OCI-LY3 (cell line): ENCODE results near the gene SMIM43.

ENCODE experiments used
- H2AFZ ChIP-seq: fragments of 200-600, 300-600 bp; shearing (Covaris generic); 2 replicates; pipeline ENCODE4 v1.6.0; 2014; ENCODE audit warnings: antibody characterized with exemption, low read depth, low read length
- H3K27ac ChIP-seq: fragments of 200-600, 300-600 bp; sonication (generic); 2 replicates; pipeline ENCODE4 v1.5.1; 2014; ENCODE audit warnings: mild to moderate bottlenecking, low read length, moderate library complexity, mixed read lengths
- H3K27me3 ChIP-seq: fragments of 200-600, 300-600 bp; sonication (generic); 2 replicates; pipeline ENCODE4 v1.6.1; 2014; ENCODE audit warnings: low read depth, low read length, mixed read lengths
- H3K36me3 ChIP-seq: fragments of 200-600, 300-600 bp; sonication (generic); replicated peaks from 2 replicates; pipeline ENCODE3; 2014; ENCODE audit warnings: low read depth, low read length, mixed read lengths
- H3K4me1 ChIP-seq: fragments of 300-600, 200-600 bp; sonication (generic); 2 replicates; pipeline ENCODE4 v1.6.1; 2014; ENCODE audit warnings: low read length, mixed read lengths
- H3K4me2 ChIP-seq: fragments of 200-600, 300-600 bp; sonication (generic); 2 replicates; pipeline ENCODE4 v1.6.1; 2014; ENCODE audit warnings: low read length, mixed read lengths
- H3K4me3 ChIP-seq: fragments of 300-600, 200-600 bp; sonication (generic); 2 replicates; pipeline ENCODE4 v1.5.1; 2014; ENCODE audit warnings: antibody characterized with exemption, mild to moderate bottlenecking, low read length, moderate library complexity
- H3K79me2 ChIP-seq: fragments of 300-600, 200-600 bp; shearing (Covaris generic); 2 replicates; pipeline ENCODE4 v1.6.1; 2014; ENCODE audit warnings: mild to moderate bottlenecking, low read length, mixed read lengths
- H3K9ac ChIP-seq: fragments of 300-600, 200-600 bp; shearing (Covaris generic); 2 replicates; pipeline ENCODE4 v1.6.0; 2014; ENCODE audit warnings: mild to moderate bottlenecking, low read length, moderate library complexity
- H3K9me3 ChIP-seq: fragments of 200-600, 300-600 bp; shearing (Covaris generic); 2 replicates; pipeline ENCODE4 v1.6.1; 2014; ENCODE audit warnings: low read length, mixed read lengths; ENCODE audit not compliant: insufficient read depth
- H4K20me1 ChIP-seq: fragments of 200-600, 300-600 bp; sonication (generic); 2 replicates; pipeline ENCODE4 v1.6.1; 2016; ENCODE audit warnings: low read length, mixed read lengths; ENCODE audit not compliant: insufficient read depth
- CTCF ChIP-seq: fragments of 200-600, 300-600 bp; sonication (generic); IDR thresholded peaks from 2 replicates; pipeline ENCODE4 v1.5.1; 2014; ENCODE audit warnings: antibody characterized with exemption, low read length, low read depth
- EZH2phosphoT487 ChIP-seq: fragments of 200-600 bp; shearing (Covaris generic); IDR thresholded peaks from 2 replicates; pipeline ENCODE4 v1.6.1; 2018; ENCODE audit warnings: antibody characterized with exemption, mixed run types, low read depth

SMIM43 gene

GRCh38 chr4:121801715-121802075, 36.7 kb upstream of the SMIM43 start:
- Histone ChIP-seq H3K79me2 (peaks cover 30% of the 10 kb centered on the region), H3K9ac (peak overlapping the region; percentile 97), H2AFZ (peak overlapping the region; percentile 75), H3K4me2 (peak overlapping the region; percentile 73), H3K27me3 (no peaks in the 10 kb centered on the region), H3K9me3 (no peaks in the 10 kb centered on the region), H3K4me3 (peak overlapping the region; percentile 81), H3K36me3 (peaks cover 31% of the 10 kb centered on the region), H3K27ac (peak overlapping the region; percentile 94), H3K4me1 (peaks cover 15% of the 10 kb centered on the region), H4K20me1 (no peaks in the 10 kb centered on the region)
- TF ChIP-seq CTCF: no peak

GRCh38 chr4:121800961-121801714, 36.2 kb upstream of the SMIM43 start, which contains the start of gene EXOSC9:
Gene EXOSC9 (plus strand): TSS chr4:121801323. CDS start chr4:121801425, 102 bp downstream.
- Histone ChIP-seq H3K27me3 (no peaks in the 10 kb centered on the region), H3K79me2 (peaks cover 30% of the 10 kb centered on the region), H4K20me1 (no peaks in the 10 kb centered on the region), H3K36me3 (peaks cover 27% of the 10 kb centered on the region), H3K4me3 (peak within 1 kb of the TSS; percentile 81), H2AFZ (peak within 1 kb of the TSS; percentile 100), H3K4me1 (peaks cover 17% of the 10 kb centered on the region), H3K9ac (peak within 1 kb of the TSS; percentile 97), H3K4me2 (peak within 1 kb of the TSS; percentile 86), H3K9me3 (no peaks in the 10 kb centered on the region), H3K27ac (peak within 1 kb of the TSS; percentile 94)
- TF ChIP-seq CTCF (no peak), EZH2phosphoT487 (no peak)

GRCh38 chr4:121800638-121800960, 35.6 kb upstream of the SMIM43 start:
- Histone ChIP-seq H3K9me3 (no peaks in the 10 kb centered on the region), H3K27me3 (no peaks in the 10 kb centered on the region), H3K79me2 (peaks cover 30% of the 10 kb centered on the region), H3K4me3 (peak overlapping the region; percentile 81), H2AFZ (peak overlapping the region; percentile 100), H3K27ac (peak overlapping the region; percentile 94), H3K4me1 (peaks cover 22% of the 10 kb centered on the region), H3K4me2 (peak overlapping the region; percentile 86), H3K9ac (peak overlapping the region; percentile 97), H3K36me3 (peaks cover 27% of the 10 kb centered on the region), H4K20me1 (no peaks in the 10 kb centered on the region)
- TF ChIP-seq CTCF: no peak
- no peak for TF ChIP-seq EZH2phosphoT487

GRCh38 chr4:121799867-121800501, 35.0 kb upstream of the SMIM43 start:
- peak overlapping the region; percentile 97 for H3K9ac ChIP-seq
- H2AFZ ChIP-seq: peak overlapping the region; percentile 100; the same call in 1 of the 2 replicates
- H3K4me3 ChIP-seq: peak overlapping the region; percentile 81

More at GRCh38 chr4:121799867-121800501, 35.0 kb upstream of the SMIM43 start:
- Histone ChIP-seq H3K4me1 (peaks cover 26% of the 10 kb centered on the region), H3K36me3 (peaks cover 21% of the 10 kb centered on the region), H3K27me3 (no peaks in the 10 kb centered on the region), H3K4me2 (peak overlapping the region; percentile 86), H3K9me3 (no peaks in the 10 kb centered on the region), H4K20me1 (no peaks in the 10 kb centered on the region), H3K27ac (peak overlapping the region; percentile 94), H3K79me2 (peaks cover 26% of the 10 kb centered on the region)
- TF ChIP-seq CTCF: no peak
- TF ChIP-seq EZH2phosphoT487: no peak
